Cortex of kidney (tissue), 1 donor: ENCODE measurements around the gene BIRC3.

ENCODE experiments used
- DNase-seq: peaks from one replicate; lab custom pipeline; 2025; lab: John Stamatoyannopoulos, UW

The BIRC3 gene

DNA sequence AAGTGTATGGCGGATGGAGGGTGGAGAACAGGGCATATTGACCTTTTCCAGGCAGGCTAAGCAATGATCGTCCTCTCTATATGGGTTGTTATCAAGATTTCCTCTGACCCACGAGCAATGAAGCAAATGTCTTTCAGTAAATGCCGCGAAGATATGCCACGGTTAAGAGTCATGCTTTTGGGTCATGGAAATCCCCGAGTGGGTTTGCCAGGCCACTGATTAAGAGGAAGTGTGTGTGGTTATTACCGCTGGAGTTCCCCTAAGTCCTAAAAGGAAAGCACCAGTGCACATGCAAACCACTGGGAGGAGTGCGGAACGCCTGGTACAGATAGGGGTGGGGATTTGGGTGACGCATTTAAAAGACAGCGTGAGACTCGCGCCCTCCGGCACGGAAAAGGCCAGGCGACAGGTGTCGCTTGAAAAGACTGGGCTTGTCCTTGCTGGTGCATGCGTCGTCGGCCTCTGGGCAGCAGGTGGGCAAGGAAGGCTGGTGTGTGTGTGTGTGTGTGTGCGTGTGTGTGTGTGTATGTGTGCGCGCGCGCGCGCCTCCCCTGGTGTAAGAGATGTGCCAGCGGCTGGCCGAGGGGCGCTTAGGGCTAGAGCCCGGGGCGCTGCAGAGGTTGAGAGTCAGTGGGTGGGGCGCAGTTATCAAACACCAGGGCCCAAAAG is at the start of gene BIRC3:
Gene BIRC3, plus strand, starts transcription at position 386 of the 669 bp plus-strand sequence. CDS start 7,026 bp downstream, outside the sequence.
- no peak for DNase-seq

DNA sequence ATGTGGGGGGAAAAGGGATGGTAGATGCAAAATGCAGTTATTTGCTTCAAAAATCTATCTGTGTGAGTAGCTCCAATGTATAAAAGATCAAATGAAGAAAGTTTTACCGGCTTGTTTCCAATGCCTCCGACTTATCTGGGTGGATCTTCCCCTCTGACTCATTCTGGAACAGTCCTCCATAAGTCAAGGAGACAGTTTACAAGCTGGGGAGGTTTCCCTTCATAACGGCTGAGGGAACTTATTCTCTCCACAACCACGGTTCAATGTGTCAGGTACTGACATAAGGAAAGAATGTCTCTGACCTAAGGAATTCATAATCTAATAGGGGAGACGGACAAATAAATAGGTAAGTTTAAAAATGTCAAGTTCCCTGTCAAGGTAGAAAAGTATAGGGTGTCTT is 49.7 kb upstream of the BIRC3 start:
- no peak for DNase-seq

DNA sequence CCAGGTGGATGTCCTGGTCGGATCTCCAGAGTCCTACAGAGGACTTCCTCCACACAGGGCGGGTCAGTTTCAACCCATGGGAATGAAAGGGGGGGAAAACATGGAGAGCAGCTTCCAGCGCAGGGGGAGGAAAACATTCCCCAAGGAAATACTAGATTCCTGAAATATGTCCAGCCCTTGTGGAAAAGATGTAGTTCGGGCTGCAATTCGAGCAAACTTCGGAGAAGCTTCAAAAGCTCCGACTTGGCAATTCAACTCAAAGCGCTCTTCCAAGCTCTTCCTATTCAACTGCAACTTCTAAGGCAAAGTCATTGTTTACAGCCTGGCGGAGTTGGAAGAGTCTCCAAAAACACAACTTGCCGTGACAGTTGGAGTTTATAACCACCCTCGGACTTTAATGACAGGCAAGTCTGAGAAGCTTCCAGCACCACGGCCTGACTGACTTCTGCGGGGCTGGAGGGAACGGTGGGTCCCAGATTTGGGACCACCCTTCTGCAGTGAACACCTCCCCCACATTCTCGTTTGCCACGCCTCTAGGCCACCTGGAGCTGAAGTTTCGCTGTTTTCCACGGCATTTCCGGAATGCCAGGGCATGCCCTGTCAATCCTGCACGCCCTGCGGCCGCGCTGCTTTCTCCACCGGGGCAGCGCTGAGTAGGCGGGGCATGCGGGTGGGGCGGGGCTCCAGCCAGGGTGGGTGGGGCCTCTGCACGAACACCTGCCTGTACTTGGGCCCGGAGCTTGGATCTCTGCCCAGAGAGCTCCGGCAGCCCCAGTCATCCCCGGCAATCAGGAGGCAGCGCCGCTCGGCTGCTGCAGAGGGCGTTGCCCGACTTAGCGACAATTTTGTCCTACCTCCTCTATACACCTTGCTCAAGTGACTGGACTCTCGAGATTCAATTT is 49.0 kb upstream of the BIRC3 start:
- DNase-seq: no peak

DNA sequence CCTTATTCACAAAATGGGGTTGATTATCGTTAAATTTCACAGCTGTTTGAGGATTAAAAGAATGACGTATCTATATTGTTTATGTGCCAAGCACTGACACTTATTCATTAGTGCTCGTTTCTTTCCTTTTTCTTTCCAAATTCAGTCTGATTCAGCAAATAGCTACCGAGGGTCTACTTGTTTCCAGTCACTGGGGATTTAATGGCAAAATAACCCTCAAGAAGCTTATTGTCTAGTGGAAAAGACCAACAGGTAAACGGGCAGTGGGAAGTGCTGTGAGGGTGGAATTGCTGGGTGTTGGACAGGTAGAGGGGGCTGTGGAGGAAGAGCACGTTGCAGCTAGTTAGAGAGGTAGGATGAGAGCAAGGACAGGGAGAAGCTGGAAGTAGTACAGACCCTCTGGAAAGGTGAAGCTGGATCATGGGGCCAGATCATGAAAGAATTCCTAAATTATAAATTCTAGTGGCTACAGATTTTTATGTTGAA is 48.3 kb upstream of the BIRC3 start:
- DNase-seq: no peak

DNA sequence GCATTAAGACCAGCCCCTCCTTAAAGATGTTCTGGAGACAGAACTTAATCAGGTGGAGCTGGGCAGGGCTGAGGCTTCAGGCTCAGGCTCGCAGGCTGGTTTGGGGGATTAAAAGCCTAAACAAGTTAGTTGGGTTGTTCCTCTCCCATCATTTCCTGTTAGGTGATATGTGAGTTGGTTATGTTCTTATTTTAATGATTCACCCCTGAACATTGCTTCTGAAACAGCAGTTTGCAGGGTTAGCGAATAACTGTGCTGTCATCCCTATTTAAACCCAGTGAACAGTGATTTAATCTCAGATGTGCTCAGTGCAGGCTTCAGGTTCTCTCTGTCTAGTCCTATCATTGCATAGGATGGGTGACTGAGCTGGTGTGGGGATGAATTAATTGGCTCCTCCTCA is 47.4 kb upstream of the BIRC3 start:
- DNase-seq: no peak

DNA sequence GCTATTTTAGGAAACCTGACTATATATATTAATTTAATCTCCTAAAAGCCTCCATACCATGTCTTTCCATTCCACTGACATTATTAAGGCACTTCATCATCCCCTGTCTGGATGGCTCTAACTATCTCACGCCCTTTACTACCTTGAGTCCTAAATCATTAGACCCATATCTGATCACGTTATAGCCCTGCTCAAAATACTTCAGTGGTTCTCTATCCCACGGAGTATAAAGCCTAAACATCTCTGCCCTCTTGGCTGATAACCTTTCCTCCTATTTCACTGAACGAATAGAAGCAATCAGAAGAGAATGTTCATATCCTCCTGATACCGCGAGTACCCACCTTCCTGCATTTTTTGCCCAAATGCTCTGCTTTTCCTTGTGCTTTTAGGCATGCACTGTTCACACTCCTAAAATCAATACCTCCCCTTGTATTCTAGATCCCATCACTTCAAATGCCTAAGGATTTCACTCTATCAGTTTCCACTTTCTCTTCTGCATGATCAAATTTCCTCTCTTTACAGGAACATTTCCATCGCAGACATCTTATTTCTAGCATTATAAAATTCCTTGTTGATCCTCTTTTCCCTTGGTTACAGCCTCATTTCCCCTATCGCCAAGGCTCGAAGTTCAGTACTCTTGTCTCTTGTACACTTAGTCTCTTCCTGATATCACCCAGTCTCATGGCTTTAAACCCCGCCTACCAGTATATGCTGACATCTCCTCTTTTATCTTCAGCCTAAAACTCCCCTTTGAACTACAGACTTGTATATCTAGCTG is 45.0 kb upstream of the BIRC3 start:
- no peak for DNase-seq

DNA sequence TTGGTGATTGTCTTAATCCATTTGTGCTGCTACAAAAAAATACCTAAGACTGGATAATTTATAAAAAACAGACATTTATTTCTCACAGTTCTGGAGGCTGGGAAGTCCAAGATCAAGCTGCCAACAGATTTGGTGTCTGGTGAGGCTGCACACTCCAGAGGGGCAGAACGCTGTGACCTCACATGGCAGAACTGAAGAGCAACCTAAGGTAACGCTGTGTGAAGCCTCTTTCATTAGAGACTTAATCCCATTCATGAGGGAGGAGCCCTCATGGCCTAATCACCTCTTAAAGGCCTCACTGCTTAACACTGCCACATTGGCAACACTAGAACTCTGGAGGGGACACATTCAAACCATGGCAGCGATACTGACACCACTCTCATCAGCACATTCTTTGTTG is 42.7 kb upstream of the BIRC3 start:
- no peak for DNase-seq

DNA sequence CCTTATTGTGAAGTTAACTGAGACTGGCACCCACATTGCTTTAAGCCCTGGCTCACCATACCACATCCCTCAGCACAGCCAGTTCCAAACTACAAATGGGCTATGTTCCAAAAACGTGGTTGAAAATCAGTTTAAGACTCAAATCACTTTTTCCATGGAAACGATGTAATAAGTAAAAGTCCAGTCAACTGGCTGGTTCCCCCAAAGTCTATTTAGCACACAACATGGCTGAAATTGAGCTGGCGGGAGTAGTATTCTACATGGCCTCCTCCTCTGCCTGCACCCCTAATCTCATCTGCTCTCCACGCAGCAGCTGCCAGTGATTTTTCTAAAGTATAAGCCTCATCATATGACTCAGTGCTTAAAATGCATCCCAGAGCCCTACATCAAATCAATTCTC is 40.9 kb upstream of the BIRC3 start:
- no peak for DNase-seq

DNA sequence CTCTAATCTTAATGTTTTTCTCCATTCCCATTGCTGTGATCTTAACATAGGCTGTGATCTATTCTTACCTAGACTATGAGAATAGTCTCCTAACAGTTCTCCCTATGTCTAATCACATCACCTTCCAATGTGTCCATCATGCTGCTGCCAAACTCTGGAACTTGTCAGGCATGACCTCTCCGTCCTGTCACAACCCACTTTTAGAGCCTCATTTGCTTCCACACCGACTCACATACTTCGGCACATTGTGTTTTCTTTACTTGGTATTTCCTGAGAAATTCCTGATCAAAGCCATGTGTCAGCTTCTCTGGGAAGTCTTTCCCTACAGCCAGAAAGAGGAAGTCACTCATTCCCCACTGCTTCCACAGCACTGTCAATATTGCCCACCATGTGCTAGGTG is 40.5 kb upstream of the BIRC3 start:
- no peak for DNase-seq

DNA sequence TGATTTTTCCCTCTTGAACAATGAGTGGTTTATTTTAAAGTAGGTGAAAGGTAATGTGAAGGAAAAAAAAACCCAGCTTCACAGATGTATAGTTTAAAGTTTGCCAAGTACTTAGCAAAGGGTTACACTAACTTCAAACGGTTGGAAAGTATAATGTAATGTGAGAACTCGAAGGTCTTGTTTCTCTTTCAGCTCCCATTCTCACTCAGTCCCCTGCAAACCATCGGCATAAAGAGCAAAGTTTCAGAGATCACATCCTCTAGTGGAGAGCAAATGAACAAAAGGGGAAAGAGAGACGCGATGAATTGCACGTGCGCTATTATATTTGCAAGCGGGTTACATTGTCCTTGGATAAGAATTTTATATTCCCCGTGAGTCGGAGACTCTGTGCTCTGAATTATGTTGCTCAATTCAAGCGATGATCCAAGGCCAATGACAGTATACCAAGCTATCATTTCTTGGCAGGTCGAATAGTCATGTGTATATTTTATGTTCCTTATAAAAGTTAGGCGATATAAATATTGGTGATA is 37.6 kb upstream of the BIRC3 start:
- DNase-seq: no peak

DNA sequence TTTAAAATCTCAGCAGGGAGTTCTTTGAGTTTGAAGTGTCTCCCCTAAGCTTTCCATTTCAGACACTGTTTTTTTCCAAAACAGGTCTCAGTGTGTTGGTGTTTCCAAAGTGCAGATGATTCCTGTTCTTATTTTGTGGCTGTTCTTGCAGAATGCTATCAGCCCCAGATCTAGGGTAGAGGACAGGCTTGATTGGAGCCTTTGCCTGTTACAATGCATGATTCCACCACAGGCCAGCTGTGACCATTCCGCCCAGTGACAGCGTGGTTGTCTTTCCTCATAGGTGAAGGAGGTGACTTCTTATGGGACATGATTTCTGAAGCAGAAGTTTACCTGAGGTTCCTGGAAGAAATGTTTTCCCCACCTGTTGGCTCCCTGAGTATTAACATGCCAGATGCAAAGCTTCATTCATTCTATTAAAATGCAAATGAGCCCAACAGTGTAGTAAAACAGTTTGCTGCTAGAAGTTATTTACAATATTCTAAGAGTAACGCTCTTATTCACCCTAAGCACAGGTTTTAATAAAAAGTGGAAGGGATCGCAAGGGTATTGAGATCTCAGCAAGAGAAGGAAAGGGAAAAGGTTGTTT is 36.9 kb upstream of the BIRC3 start:
- no peak for DNase-seq

DNA sequence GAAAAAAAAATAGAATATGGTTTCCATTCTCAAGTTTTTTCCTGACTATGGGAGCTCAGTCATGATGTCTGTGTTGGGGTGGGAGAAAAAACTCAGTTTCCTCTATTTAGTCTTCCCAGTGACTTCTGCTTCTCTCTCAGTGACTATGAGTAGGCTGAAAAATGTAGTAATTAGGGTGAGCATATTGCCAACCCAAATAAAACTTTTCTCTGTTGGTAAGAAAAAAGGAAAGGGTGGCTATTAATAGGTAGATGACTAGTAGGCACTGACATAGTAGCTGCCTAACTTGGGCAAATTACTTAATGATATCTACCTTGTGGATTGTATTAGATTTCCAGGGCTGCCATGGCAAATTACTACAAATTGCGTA is 34.2 kb upstream of the BIRC3 start:
- no peak for DNase-seq

DNA sequence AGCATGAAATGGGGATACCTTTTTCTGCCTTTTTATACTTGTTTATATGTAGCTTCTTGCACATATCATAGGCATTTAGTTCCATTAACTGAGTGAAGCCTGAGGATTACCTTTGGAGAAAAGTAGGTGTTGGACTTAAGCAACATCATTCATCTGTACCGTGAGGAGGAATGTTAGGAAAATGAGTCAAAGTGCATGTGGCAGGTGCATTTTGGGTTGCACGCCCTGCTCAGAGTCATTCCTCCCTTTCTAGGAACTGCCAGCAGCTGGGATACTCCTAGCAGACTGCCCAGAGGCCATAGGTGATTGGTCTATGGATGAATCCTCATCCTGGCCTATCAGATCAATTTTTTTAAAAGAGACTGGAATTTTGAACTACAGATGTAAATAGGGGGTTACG is 33.3 kb upstream of the BIRC3 start:
- DNase-seq: no peak

DNA sequence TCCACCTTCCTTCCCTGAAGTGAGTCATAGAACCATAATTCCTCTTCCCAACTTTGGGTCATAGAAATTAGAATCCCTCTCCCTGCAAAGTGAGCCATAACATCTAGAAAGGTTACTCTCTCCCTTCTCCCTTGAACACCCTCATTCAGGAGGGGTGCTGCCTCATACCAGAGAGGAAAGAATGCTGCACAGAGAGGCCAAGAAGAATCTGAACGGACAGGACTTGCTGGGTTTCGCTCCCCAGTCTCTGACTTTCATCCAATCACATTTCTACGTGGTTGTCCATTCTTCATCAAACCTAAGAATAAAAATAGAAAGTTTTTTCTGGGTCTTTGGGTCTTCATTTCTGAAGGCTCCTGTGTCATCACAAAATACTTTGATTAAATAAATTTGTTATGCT is 31.0 kb upstream of the BIRC3 start:
- no peak for DNase-seq

DNA sequence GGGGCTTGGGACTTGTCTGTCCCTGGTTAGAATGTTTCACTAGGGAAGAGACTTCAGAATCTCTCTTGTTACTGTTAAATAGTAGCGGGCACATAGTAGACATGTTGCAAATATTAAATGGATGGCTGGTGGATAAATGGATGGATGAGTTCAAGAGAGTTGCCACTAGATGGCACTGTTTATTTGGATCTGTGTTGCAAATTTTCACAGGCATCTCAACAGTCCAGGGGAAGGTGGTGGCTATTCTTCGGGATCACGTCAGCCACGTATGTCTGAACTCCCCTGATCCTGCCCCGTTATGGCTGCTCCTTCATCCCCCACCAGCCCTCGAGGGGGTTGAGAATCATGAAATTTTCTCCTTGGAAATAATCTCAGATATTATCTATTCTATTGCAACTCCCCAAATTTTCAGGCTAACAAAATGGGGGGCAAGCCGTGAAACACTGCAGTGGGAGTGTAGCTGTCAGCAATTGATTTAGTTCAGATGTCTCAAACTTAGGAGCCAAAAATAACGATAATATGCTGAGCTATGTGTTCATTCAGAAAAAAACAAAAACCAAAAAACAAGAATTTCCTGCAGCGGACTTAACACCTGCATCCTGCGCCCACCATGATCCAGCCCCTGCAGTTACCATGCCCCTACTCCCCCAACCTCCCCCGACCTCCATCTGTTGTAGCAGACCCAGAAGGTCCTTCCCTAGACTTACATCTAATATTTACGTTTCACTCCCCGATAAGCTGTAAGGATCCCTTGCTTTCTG is 29.1 kb upstream of the BIRC3 start:
- no peak for DNase-seq

DNA sequence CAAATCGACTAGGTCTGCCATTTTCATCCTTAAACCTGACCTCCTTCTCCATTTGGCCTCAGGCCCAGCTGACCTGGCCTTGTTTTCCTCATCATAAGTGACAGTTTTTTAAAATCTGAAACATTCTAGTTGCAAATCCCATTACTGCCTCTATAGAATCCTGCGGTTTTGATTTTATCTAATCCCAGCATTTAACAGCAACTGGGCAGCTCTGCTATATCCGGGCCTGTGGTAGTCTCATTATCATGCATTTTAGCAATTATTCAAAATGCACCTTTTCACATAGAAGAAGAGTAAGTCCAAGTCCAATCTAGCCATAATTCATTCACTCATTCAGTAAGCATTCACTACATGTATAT is 28.6 kb upstream of the BIRC3 start:
- DNase-seq: no peak

DNA sequence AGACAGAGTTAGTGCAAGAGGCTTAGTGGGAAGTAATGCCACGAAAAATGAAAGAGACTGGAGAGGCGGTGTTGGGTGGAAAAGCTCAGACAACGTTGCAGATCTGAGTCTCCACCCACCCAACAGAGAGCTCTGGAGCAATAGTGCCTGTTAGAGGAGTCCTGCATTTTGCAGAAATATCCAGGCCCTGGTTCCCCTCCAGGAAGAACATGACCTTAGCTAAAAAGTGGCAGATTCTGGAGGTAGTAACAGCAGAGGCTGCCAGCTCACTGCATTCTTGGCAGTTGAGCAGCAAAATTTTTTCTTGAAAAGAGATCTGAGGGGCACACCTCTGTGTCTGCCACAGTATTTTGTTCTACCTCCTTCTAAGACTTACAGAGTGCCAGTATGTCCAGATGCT is 27.7 kb upstream of the BIRC3 start:
- DNase-seq: no peak

DNA sequence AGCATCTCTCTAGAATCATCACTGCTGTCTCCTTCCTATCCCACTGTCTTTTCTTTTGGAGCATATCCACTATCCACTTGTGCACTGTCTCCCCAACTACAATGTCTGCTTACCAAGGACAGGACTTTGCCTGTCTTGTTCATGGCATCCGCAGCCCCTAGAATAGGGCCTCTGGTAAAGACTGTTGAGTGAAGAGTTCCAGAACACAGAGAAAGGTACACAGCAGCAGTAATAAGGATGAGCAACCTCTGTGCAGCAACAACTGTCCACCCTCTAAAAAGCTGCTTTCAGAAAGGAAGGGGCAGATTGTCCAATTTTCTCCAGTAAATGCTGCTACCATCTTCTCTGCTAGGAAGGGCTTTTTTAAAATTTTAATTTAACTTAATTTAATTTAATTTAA is 25.5 kb upstream of the BIRC3 start:
- DNase-seq: no peak

DNA sequence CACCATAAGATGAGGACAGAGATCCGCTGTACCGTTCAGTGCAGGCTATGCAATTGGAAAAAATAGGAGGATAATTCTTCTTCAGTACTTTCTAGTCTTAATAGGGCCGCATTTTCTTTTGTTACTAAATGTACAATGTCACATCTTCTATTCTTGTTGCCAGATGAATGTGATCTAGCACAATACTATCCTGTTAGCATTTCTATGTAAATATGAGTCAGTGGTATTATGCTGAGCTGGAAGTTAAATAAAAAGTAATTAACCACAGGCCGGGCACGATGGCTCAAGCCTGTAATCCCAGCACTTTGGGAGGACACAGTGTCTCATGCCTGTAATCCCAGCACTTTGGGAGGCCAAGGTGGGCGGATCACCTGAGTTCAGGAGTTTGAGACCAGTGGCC is 24.4 kb upstream of the BIRC3 start:
- no peak for DNase-seq

DNA sequence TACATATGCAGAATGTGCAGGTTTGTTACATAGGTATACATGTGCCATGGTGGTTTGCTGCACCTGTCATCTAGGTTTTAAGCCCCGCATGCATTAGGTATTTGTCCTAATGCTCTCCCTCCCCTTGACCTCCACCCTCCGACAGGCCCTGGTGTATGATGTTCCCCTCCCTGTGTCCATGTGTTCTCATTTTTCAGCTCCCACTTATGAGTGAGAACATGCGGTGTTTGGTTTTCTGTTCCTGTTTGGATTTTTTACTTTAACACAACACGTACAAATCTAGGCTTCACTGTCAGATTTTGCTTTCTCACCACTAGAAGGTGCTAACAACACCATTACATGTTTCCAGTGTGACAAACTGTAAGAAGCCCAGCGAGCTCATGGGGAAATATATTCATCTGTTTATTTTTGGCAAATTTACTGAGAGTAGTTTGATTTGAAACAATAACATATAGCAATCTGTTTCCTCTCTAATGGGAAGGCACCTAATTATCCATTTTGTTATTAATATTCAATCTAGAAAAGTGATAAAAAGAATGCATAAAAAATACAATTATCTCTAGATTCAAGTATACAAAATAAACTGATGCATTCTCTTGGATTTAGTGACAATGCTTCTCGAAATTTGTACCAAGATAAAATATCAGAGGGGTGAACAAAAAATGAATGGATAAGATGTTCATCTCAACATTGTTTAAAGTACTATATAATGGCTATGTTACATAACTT is 23.2 kb upstream of the BIRC3 start:
- DNase-seq: no peak

DNA sequence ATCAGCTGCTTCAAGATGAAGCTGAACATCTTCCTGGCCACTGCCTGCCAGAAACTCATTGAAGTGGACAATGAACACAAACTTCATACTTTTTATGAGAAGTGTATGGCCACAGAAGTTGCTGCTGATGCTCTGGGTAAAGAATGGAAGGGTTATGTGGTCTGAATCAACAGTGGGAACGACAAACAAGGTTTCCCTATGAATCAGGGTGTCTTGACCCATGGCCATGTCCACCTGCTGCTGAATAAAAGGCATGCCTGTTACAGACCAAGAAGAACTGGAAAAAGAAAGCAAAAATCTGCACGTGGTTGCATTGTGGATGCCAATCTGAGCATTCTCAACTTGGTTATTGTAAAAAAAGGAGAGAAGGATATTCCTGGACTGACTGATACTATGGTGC is 22.2 kb upstream of the BIRC3 start:
- no peak for DNase-seq
